Measurements from ENCODE around the gene COL9A2.

DNA sequence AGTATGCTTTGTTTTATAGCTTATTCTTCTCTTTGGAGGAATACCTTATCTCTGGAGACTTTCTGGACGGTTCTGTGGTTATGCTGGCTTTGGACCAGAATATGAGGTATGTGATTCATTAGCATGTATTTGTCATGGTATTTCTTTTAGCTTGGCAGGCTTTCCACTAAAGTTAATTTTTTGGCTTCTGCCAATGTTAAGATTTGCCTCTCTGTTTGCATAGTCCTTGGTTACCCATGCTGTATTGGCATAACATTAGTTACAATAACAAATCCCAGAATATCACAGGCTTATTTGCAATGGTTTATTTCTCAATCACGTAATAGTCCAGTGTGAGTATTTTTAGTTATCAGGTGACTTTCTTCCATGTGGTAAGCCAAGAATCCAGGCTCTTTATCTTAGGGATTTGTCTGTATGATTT lies 49.3 kb downstream of the COL9A2 start:
- TF ChIP-seq EZH2 (IDR thresholded peaks at IDR 0.05), result no peak
- no peak for TF ChIP-seq POLR2AphosphoS5 (IDR thresholded peaks at IDR 0.05; ENCODE audit: borderline replicate concordance, low read depth, low read length)
- no peak for TF ChIP-seq FOXP2 (optimal IDR thresholded peaks at IDR 0.05; ENCODE audit: control extremely low read depth, extremely low read length, insufficient read depth)
